ENCODE results near the gene BCL2L1. TPM values are rescaled to one million over a fixed set of nuclear protein-coding genes. Genes with fewer than 3 reads are reported as not detected.

The BCL2L1 gene
- total RNA-seq, 2 experiments from 2014 or later = 126 to 129 TPM

GRCh38 chr20:31684153-31685015 is 38.3 kb downstream of the BCL2L1 start:
- Mint-ChIP-seq H3K4me3 (no peak overlapping the region), H3K27me3 (no peaks in the 10 kb centered on the region), H3K27ac (peak overlapping the region; percentile 70), H3K4me1 (ENCODE audit: low read depth) (peaks cover 77% of the 10 kb centered on the region), H3K9me3 (no peaks in the 10 kb centered on the region), H3K36me3 (peaks cover 49% of the 10 kb centered on the region)
- intact Hi-C loops (cut with micrococcal nuclease) = no loop called here
- DNase-seq = no peak
- POLR2A ChIA-PET = interaction anchor here (0.8 to 1.8 kb wide), 4 partner anchors 10 to 39 kb away, joined by 3 to 7 read pairs (median 4); partner anchors contain the start of gene BCL2L1
- CTCF ChIA-PET = interaction anchor here (0.5 to 4.5 kb wide), 7 partner anchors 9 to 72 kb away, joined by 3 to 34 read pairs (median 6); no protein-coding TSS in a partner anchor

- ChIA-PET POLR2A (interaction anchor here (0.6 kb wide), 1 partner anchor 14 kb away, joined by 4 read pairs; no protein-coding TSS in a partner anchor), CTCF (interaction anchor here (1.9 to 4.5 kb wide), 3 partner anchors 22 to 49 kb away, joined by 6 to 34 read pairs (median 9); no protein-coding TSS in a partner anchor)
- no peaks in the 10 kb centered on the region for H3K9me3 Mint-ChIP-seq
- H3K4me1 Mint-ChIP-seq (ENCODE audit: low read depth) = peaks cover 85% of the 10 kb centered on the region
- H3K4me3 Mint-ChIP-seq = no peak overlapping the region
- DNase-seq = no peak
- intact Hi-C loops (cut with micrococcal nuclease) = no loop called here
- H3K27me3 Mint-ChIP-seq = no peaks in the 10 kb centered on the region
- H3K27ac Mint-ChIP-seq = peak overlapping the region; percentile 64
- H3K36me3 Mint-ChIP-seq = peaks cover 55% of the 10 kb centered on the region
Observed at GRCh38 chr20:31682927-31683326, 39.7 kb downstream of the BCL2L1 start.

GRCh38 chr20:31682352-31682751 is 40.3 kb downstream of the BCL2L1 start:
- peaks cover 55% of the 10 kb centered on the region for H3K36me3 Mint-ChIP-seq
- H3K4me3 Mint-ChIP-seq = no peak overlapping the region
- DNase-seq = no peak
- H3K27ac Mint-ChIP-seq = no peak overlapping the region
- no peaks in the 10 kb centered on the region for H3K9me3 Mint-ChIP-seq
- no peaks in the 10 kb centered on the region for H3K27me3 Mint-ChIP-seq
- POLR2A ChIA-PET = no interaction called here
- CTCF ChIA-PET = interaction anchor here (1.9 to 4.5 kb wide), 3 partner anchors 21 to 49 kb away, joined by 6 to 34 read pairs (median 9); no protein-coding TSS in a partner anchor
- H3K4me1 Mint-ChIP-seq (ENCODE audit: low read depth) = peaks cover 89% of the 10 kb centered on the region
- intact Hi-C loops (cut with micrococcal nuclease) = no loop called here

GRCh38 chr20:31681769-31682168 is 40.9 kb downstream of the BCL2L1 start:
- peaks cover 51% of the 10 kb centered on the region for H3K36me3 Mint-ChIP-seq
- no peak for DNase-seq
- no peaks in the 10 kb centered on the region for H3K27me3 Mint-ChIP-seq
- ChIA-PET POLR2A (interaction anchor here (0.6 kb wide), 1 partner anchor 245 kb away, joined by 3 read pairs; no protein-coding TSS in a partner anchor), CTCF (interaction anchor here (1.9 to 4.5 kb wide), 3 partner anchors 21 to 48 kb away, joined by 6 to 34 read pairs (median 9); no protein-coding TSS in a partner anchor)
- H3K9me3 Mint-ChIP-seq = no peaks in the 10 kb centered on the region
- no peak overlapping the region for H3K4me3 Mint-ChIP-seq
- peak overlapping the region; percentile 49 for H3K27ac Mint-ChIP-seq
- intact Hi-C loops (cut with micrococcal nuclease) = no loop called here
- peaks cover 89% of the 10 kb centered on the region for H3K4me1 Mint-ChIP-seq (ENCODE audit: low read depth)

GRCh38 chr20:31681128-31681727 is 41.4 kb downstream of the BCL2L1 start:
- CTCF ChIA-PET = interaction anchor here (1.9 to 4.5 kb wide), 2 partner anchors 20 to 42 kb away, joined by 9 to 34 read pairs; no protein-coding TSS in a partner anchor
- Mint-ChIP-seq H3K27ac (peak overlapping the region; percentile 49), H3K4me3 (no peak overlapping the region), H3K36me3 (peaks cover 49% of the 10 kb centered on the region), H3K4me1 (ENCODE audit: low read depth) (peaks cover 89% of the 10 kb centered on the region), H3K9me3 (no peaks in the 10 kb centered on the region), H3K27me3 (no peaks in the 10 kb centered on the region)
- DNase-seq = no peak
- POLR2A ChIA-PET = interaction anchor here (0.6 kb wide), 1 partner anchor 246 kb away, joined by 3 read pairs; no protein-coding TSS in a partner anchor
- intact Hi-C loops (cut with micrococcal nuclease) = no loop called here

- Mint-ChIP-seq H3K27me3 (no peaks in the 10 kb centered on the region), H3K27ac (peak overlapping the region; percentile 49), H3K4me3 (no peak overlapping the region), H3K9me3 (no peaks in the 10 kb centered on the region), H3K4me1 (ENCODE audit: low read depth) (peaks cover 87% of the 10 kb centered on the region), H3K36me3 (peaks cover 46% of the 10 kb centered on the region)
- intact Hi-C loops (cut with micrococcal nuclease) = no loop called here
- ChIA-PET CTCF (interaction anchor here (0.8 to 1.9 kb wide), 5 partner anchors 16 to 43 kb away, joined by 3 to 11 read pairs (median 7); partner anchors contain the start of gene BCL2L1), POLR2A (no interaction called here)
- no peak for DNase-seq
Observed at GRCh38 chr20:31680286-31681127, 42.2 kb downstream of the BCL2L1 start.

GRCh38 chr20:31679357-31680285 is 43.0 kb downstream of the BCL2L1 start:
- H3K36me3 Mint-ChIP-seq = peaks cover 50% of the 10 kb centered on the region
- POLR2A ChIA-PET = no interaction called here
- peaks cover 88% of the 10 kb centered on the region for H3K4me1 Mint-ChIP-seq (ENCODE audit: low read depth)
- DNase-seq = no peak
- CTCF ChIA-PET = interaction anchor here (0.8 to 1.5 kb wide), 4 partner anchors 17 to 44 kb away, joined by 3 to 11 read pairs (median 6); partner anchors contain the start of gene BCL2L1
- H3K27me3 Mint-ChIP-seq = no peaks in the 10 kb centered on the region
- H3K9me3 Mint-ChIP-seq = no peaks in the 10 kb centered on the region
- no peak overlapping the region for H3K4me3 Mint-ChIP-seq
- intact Hi-C loops (cut with micrococcal nuclease) = no loop called here
- H3K27ac Mint-ChIP-seq = peak overlapping the region; percentile 84

GRCh38 chr20:31678389-31679356 is 44.0 kb downstream of the BCL2L1 start:
- Mint-ChIP-seq H3K9me3 (no peaks in the 10 kb centered on the region), H3K27ac (peak overlapping the region; percentile 84), H3K4me3 (no peak overlapping the region), H3K27me3 (no peaks in the 10 kb centered on the region), H3K4me1 (ENCODE audit: low read depth) (peaks cover 88% of the 10 kb centered on the region), H3K36me3 (peaks cover 58% of the 10 kb centered on the region)
- DNase-seq = no peak
- CTCF ChIA-PET = interaction anchor here (1.0 to 6.2 kb wide), 4 partner anchors 39 to 66 kb away, joined by 3 to 75 read pairs (median 22); partner anchors contain the start of gene BCL2L1
- intact Hi-C loops (cut with micrococcal nuclease) = no loop called here
- POLR2A ChIA-PET = no interaction called here

- Mint-ChIP-seq H3K27ac (peak overlapping the region; percentile 84), H3K4me3 (no peak overlapping the region), H3K9me3 (no peaks in the 10 kb centered on the region), H3K4me1 (ENCODE audit: low read depth) (peaks cover 87% of the 10 kb centered on the region), H3K36me3 (peaks cover 55% of the 10 kb centered on the region), H3K27me3 (no peaks in the 10 kb centered on the region)
- intact Hi-C loops (cut with micrococcal nuclease) = no loop called here
- ChIA-PET POLR2A (interaction anchor here (3.7 kb wide), 1 partner anchor 40 kb away, joined by 30 read pairs; no protein-coding TSS in a partner anchor), CTCF (interaction anchor here (1.0 to 6.2 kb wide), 4 partner anchors 40 to 65 kb away, joined by 3 to 75 read pairs (median 18); partner anchors contain the start of gene BCL2L1)
- no peak for DNase-seq
Observed at GRCh38 chr20:31677553-31678260, 45.0 kb downstream of the BCL2L1 start.

Data from activated CD4-positive, alpha-beta memory T cell treated with anti-CD3 and anti-CD28 coated beads for 36 hours (primary cell).